HEK293T (cell line): Measurements from ENCODE around the gene KIF5C.

Experiments
- CTCF ChIA-PET: fragments of 350-600 bp; formaldehyde crosslinking; extraction: SDS; loops from one replicate; lab custom pipeline; 2021; ENCODE audit warnings: antibody characterized with exemption, inconsistent platforms; lab: Yijun Ruan, JAX
- POLR2A ChIA-PET: fragments of 350-600 bp; formaldehyde crosslinking; extraction: SDS; loops from one replicate; lab custom pipeline; 2020; ENCODE audit warnings: antibody characterized with exemption, inconsistent platforms; lab: Yijun Ruan, JAX
- DNase-seq: peaks from one replicate; pipeline ENCODE4 v3.0.0; 2012; ENCODE audit warnings: mixed read lengths; ENCODE audit errors: extremely low spot score
- ARNT ChIP-seq: fragments of 450-650 bp; IDR thresholded peaks from 2 replicates; pipeline ENCODE4 v1.6.1; 2017; ENCODE audit warnings: mild to moderate bottlenecking
- BHLHE40 ChIP-seq: fragments of 450-650 bp; IDR thresholded peaks from 2 replicates; pipeline ENCODE4 v1.6.1; 2016; ENCODE audit warnings: mild to moderate bottlenecking, moderate library complexity, borderline replicate concordance
- CTBP1 ChIP-seq: fragments of 450-650 bp; IDR thresholded peaks from 2 replicates; pipeline ENCODE4 v1.6.1; 2016; ENCODE audit warnings: borderline replicate concordance
- ELF4 ChIP-seq: fragments of 450-650 bp; IDR thresholded peaks from 2 replicates; pipeline ENCODE4 v1.6.1; 2017; ENCODE audit warnings: antibody characterized with exemption
- FOXA1 ChIP-seq: fragments of 450-650 bp; IDR thresholded peaks from 2 replicates; pipeline ENCODE4 v1.6.1; 2016; ENCODE audit warnings: mild to moderate bottlenecking
- FOXK2 ChIP-seq: fragments of 450-650 bp; IDR thresholded peaks from 2 replicates; pipeline ENCODE4 v1.6.1; 2016; ENCODE audit warnings: mild to moderate bottlenecking
- FOXM1 ChIP-seq: fragments of 450-650 bp; IDR thresholded peaks from 2 replicates; pipeline ENCODE4 v1.6.1; 2017; ENCODE audit warnings: mild to moderate bottlenecking, borderline replicate concordance
- HDGF ChIP-seq: fragments of 450-650 bp; IDR thresholded peaks from 2 replicates; pipeline ENCODE4 v1.6.1; 2017; ENCODE audit warnings: antibody characterized with exemption, borderline replicate concordance
- L3MBTL2 ChIP-seq: fragments of 450-650 bp; conservative IDR thresholded peaks from 2 replicates; pipeline ENCODE4 v1.6.1; 2016; ENCODE audit warnings: mild to moderate bottlenecking
- LEF1 ChIP-seq: fragments of 450-650 bp; IDR thresholded peaks from 2 replicates; pipeline ENCODE4 v1.6.1; 2017; ENCODE audit warnings: mild to moderate bottlenecking, borderline replicate concordance
- NFRKB ChIP-seq: fragments of 450-650 bp; IDR thresholded peaks from 2 replicates; pipeline ENCODE4 v1.6.1; 2016; ENCODE audit warnings: mild to moderate bottlenecking, moderate library complexity
- SP1 ChIP-seq: fragments of 450-650 bp; IDR thresholded peaks from 2 replicates; pipeline ENCODE4 v1.6.1; 2017
- SUZ12 ChIP-seq: fragments of 450-650 bp; IDR thresholded peaks from 2 replicates; pipeline ENCODE4 v1.6.1; 2016; ENCODE audit warnings: mild to moderate bottlenecking
- TARDBP ChIP-seq: fragments of 450-650 bp; IDR thresholded peaks from 2 replicates; pipeline ENCODE4 v1.6.1; 2016
- ZNF384 ChIP-seq: fragments of 450-650 bp; IDR thresholded peaks from 2 replicates; pipeline ENCODE4 v1.6.1; 2016
- TF ChIP-seq, protein P1 (sequence below): fragments of 450-650 bp; IDR thresholded peaks from 2 replicates; pipeline ENCODE4 v1.6.1; 2016

Gene KIF5C

DNA sequence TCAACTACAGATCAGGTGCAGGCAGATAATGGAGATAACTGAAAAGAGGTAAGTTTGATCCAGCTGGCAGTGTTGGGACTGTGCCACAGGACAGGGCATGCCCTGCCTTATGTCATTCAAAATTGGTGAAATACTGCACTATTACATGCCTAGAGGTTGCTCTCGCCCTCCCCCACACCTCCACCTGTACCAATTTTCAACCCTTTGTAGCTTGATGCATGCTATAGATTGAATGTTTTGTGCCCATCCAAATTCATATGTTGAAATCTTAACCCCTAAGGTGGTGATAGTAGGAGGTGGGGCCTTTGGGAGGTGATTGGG lies 91.4 kb downstream of the KIF5C start:
- ChIA-PET CTCF (no interaction called here), POLR2A (no interaction called here)
- no peak for DNase-seq
- TF ChIP-seq, protein P1, sequence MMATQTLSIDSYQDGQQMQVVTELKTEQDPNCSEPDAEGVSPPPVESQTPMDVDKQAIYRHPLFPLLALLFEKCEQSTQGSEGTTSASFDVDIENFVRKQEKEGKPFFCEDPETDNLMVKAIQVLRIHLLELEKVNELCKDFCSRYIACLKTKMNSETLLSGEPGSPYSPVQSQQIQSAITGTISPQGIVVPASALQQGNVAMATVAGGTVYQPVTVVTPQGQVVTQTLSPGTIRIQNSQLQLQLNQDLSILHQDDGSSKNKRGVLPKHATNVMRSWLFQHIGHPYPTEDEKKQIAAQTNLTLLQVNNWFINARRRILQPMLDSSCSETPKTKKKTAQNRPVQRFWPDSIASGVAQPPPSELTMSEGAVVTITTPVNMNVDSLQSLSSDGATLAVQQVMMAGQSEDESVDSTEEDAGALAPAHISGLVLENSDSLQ: no peak
- TF ChIP-seq HDGF: no peak
- TF ChIP-seq ZNF384: no peak
- no peak for TF ChIP-seq FOXK2
- no peak for TF ChIP-seq TARDBP
- no peak for TF ChIP-seq LEF1
- no peak for TF ChIP-seq FOXM1
- no peak for TF ChIP-seq BHLHE40
- TF ChIP-seq CTBP1: no peak
- no peak for TF ChIP-seq SP1
- TF ChIP-seq L3MBTL2: no peak
- TF ChIP-seq FOXA1: no peak
- TF ChIP-seq SUZ12: no peak
- TF ChIP-seq ELF4: no peak
- TF ChIP-seq NFRKB: no peak
- no peak for TF ChIP-seq ARNT

DNA sequence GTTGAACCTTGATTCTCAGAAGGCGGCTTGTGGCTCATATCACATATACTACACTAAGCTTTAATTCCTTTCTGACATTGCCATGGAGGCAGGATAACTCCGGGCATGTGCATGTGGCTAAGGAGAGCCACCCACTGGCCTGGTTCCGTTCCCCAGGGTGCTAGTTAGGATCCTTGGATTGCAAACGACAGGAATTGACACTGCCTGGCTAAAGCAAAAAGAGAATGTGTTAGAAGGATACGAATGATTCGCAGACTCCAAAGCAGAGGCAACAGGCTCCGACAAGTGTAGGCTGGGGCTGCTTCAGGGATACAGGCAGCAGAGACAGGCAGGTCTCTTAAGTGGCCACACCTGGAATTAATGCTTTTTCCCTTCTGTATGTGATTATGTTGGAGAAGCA lies 92.0 kb downstream of the KIF5C start:
- no peak for TF ChIP-seq CTBP1
- no peak for TF ChIP-seq TARDBP
- no peak for TF ChIP-seq ELF4
- TF ChIP-seq ARNT: no peak
- no peak for TF ChIP-seq LEF1
- TF ChIP-seq SUZ12: no peak
- TF ChIP-seq ZNF384: no peak
- no peak for TF ChIP-seq HDGF
- no peak for TF ChIP-seq NFRKB
- TF ChIP-seq, protein P1: no peak
- TF ChIP-seq FOXM1: no peak
- POLR2A ChIA-PET: no interaction called here
- CTCF ChIA-PET: no interaction called here
- DNase-seq: no peak

DNA sequence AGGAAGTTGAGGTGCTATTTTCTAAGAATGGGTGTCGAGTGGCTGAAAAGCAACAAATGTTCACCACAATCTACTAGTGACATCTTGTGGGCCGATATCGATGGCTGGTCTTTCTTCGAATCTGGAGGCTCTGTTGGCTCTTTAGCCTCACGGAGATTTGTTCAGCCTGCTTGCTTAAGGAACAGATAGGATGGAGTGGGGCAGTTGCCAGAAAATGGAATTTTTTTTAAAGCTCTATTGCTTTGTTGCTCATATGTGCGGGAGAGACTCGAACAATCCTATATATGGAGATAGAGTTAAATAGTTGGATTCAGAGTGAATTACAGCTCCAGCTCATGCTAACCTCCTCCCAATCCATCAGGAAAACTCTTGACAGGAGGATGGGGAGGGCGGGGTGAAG lies 92.6 kb downstream of the KIF5C start:
- ChIA-PET CTCF (no interaction called here), POLR2A (no interaction called here)
- TF ChIP-seq FOXK2 (no peak), ARNT (no peak), TARDBP (no peak), L3MBTL2 (no peak), BHLHE40 (no peak), SUZ12 (no peak), FOXM1 (no peak), ELF4 (no peak), LEF1 (no peak), HDGF (no peak), ZNF384 (no peak), FOXA1 (no peak), CTBP1 (no peak), SP1 (no peak)
- TF ChIP-seq, protein P1: no peak
- DNase-seq: no peak

DNA sequence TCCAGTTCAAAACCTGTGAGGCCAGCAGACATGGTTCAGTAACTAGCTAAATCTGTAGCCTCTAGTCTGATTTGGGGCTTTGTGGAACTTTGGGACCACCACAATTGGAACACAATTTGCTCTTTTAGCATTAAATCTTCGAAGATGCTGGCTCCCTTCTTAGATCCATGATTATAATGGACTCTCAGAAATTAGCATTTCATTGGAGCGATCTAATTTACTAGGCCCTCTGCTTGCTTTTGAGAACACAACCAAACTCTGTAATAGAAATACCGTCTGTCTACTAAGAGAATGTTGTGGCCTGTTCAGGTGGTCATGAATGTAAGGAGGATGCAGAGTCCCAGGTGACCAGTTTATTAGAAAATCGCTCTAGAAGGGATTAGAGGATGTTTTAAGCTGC lies 93.3 kb downstream of the KIF5C start:
- TF ChIP-seq BHLHE40 (no peak), ZNF384 (no peak), CTBP1 (no peak), FOXA1 (no peak), FOXK2 (no peak), ARNT (no peak), TARDBP (no peak), LEF1 (no peak), FOXM1 (no peak), NFRKB (no peak), SP1 (no peak), ELF4 (no peak), HDGF (no peak), L3MBTL2 (no peak), SUZ12 (no peak)
- TF ChIP-seq, protein P1: no peak
- DNase-seq: no peak
- POLR2A ChIA-PET: no interaction called here
- CTCF ChIA-PET: no interaction called here

DNA sequence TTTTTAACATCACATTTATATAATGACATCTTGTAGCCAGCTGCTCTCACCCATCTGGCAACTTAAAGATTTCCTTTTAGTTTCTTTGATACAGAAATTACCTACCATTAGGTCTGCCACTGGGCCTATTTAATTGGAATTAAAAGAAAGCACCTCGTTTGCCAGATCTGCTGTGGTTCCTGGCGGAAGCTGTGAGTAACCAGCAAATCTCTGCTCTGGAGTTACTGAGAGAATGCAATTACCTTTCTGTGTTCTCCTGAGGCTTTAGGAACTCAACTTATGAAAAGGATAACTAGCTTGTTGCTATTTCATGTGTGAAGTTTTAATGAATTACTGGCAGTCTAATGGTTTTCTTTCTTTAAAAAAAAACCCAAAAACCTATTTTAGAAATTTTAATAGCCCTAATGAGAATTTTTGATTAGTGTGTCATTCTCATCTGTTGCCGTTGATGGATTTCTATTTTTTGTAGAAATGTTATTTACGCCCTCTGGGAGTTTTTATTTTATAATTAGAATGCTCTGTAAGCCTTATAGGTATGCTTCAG lies 93.8 kb downstream of the KIF5C start:
- CTCF ChIA-PET: no interaction called here
- no peak for TF ChIP-seq FOXK2
- no peak for TF ChIP-seq SP1
- no peak for TF ChIP-seq CTBP1
- TF ChIP-seq FOXM1: no peak
- TF ChIP-seq FOXA1: no peak
- TF ChIP-seq, protein P1: no peak
- no peak for TF ChIP-seq ARNT
- no peak for TF ChIP-seq NFRKB
- no peak for DNase-seq
- POLR2A ChIA-PET: no interaction called here
